GM23338 (cell line): ENCODE measurements around the gene RNF207.

ENCODE experiments used
- CREB1 ChIP-seq: fragments of 250-450 bp; sonication (Bioruptor Pico); IDR thresholded peaks from 2 replicates; pipeline ENCODE4 v1.5.0; 2020; ENCODE audit warnings: low read depth, mild to moderate bottlenecking, moderate library complexity
- CTCF ChIP-seq, 2 experiments: fragments of 200-600 bp in 1 of 2; sonication (generic) in 1 of 2; conservative IDR thresholded peaks; 2 replicates each; pipeline versions ENCODE4 v1.5.1 to v1.6.1; 2016 to 2017; ENCODE audit warnings: antibody characterized with exemption in 2 of 2, low read depth in 2 of 2, mild to moderate bottlenecking in 2 of 2, moderate library complexity in 1 of 2
- ETS1 ChIP-seq: IDR thresholded peaks from 2 replicates; pipeline ENCODE4 v1.6.1; 2016; ENCODE audit warnings: antibody characterized with exemption
- EZH2 ChIP-seq: fragments of 200-600 bp; sonication (generic); IDR thresholded peaks from one replicate; pipeline ENCODE4 v1.8.0; 2017; ENCODE audit warnings: antibody characterized with exemption, mild to moderate bottlenecking, low read depth; ENCODE audit not compliant: unreplicated experiment
- EZH2phosphoT487 ChIP-seq: fragments of 200-600 bp; sonication (generic); IDR thresholded peaks from one replicate; pipeline ENCODE4 v1.8.1; 2018; ENCODE audit warnings: antibody characterized with exemption; ENCODE audit not compliant: unreplicated experiment
- JUNB ChIP-seq: IDR thresholded peaks from one replicate; pipeline ENCODE4 v1.6.1; 2016; ENCODE audit warnings: antibody characterized with exemption; ENCODE audit not compliant: unreplicated experiment
- POLR2AphosphoS5 ChIP-seq: IDR thresholded peaks from 2 replicates; pipeline ENCODE4 v1.6.1; 2016; ENCODE audit warnings: antibody characterized with exemption, low read depth
- STAT1 ChIP-seq: IDR thresholded peaks from one replicate; pipeline ENCODE4 v1.6.1; 2016; ENCODE audit warnings: antibody characterized with exemption; ENCODE audit not compliant: unreplicated experiment
- ZNF114 ChIP-seq: fragments of 250-450 bp; sonication (Bioruptor Pico); IDR thresholded peaks from 2 replicates; pipeline ENCODE4 v1.5.0; 2020; ENCODE audit warnings: mild to moderate bottlenecking, moderate library complexity
- ZNF331 ChIP-seq: fragments of 250-450 bp; sonication (Bioruptor Pico); IDR thresholded peaks from 2 replicates; pipeline ENCODE4 v1.5.0; 2020; ENCODE audit warnings: low read depth, mild to moderate bottlenecking, moderate library complexity
- TF ChIP-seq, protein P1 (sequence below): IDR thresholded peaks from one replicate; pipeline ENCODE4 v1.6.1; 2018; ENCODE audit warnings: antibody characterized with exemption; ENCODE audit not compliant: unreplicated experiment

DNA sequence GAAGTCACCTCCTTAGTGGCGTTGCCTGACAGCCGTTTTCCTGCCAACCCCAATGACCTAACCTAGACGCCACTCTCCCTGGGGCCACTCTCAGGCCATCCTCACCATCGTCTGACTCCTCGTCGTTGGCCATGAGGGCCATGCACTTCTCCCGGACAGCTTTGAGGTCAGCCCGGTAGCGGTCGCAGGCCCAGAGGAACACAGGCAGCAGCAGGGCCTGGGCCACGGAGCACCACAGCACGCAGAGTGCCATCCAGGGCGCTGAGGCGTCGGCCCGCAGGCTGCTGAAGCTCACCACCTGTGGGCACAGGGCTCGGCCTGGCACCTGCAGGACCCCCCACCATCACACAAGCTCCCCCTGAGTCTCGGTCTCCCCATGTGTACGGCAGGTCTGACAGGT, 45.3 kb downstream of the RNF207 start:
- no peak for TF ChIP-seq CTCF (conservative IDR thresholded peaks at IDR 0.05; ENCODE audit: low read depth in 2 of 2)
- TF ChIP-seq EZH2: no peak
- no peak for TF ChIP-seq EZH2phosphoT487
- no peak for TF ChIP-seq POLR2AphosphoS5
- TF ChIP-seq, protein P1, sequence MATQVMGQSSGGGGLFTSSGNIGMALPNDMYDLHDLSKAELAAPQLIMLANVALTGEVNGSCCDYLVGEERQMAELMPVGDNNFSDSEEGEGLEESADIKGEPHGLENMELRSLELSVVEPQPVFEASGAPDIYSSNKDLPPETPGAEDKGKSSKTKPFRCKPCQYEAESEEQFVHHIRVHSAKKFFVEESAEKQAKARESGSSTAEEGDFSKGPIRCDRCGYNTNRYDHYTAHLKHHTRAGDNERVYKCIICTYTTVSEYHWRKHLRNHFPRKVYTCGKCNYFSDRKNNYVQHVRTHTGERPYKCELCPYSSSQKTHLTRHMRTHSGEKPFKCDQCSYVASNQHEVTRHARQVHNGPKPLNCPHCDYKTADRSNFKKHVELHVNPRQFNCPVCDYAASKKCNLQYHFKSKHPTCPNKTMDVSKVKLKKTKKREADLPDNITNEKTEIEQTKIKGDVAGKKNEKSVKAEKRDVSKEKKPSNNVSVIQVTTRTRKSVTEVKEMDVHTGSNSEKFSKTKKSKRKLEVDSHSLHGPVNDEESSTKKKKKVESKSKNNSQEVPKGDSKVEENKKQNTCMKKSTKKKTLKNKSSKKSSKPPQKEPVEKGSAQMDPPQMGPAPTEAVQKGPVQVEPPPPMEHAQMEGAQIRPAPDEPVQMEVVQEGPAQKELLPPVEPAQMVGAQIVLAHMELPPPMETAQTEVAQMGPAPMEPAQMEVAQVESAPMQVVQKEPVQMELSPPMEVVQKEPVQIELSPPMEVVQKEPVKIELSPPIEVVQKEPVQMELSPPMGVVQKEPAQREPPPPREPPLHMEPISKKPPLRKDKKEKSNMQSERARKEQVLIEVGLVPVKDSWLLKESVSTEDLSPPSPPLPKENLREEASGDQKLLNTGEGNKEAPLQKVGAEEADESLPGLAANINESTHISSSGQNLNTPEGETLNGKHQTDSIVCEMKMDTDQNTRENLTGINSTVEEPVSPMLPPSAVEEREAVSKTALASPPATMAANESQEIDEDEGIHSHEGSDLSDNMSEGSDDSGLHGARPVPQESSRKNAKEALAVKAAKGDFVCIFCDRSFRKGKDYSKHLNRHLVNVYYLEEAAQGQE: no peak
- TF ChIP-seq ZNF114 (CRISPR knock-in tag): no peak
- TF ChIP-seq CREB1 (CRISPR knock-in tag): no peak
- no peak for TF ChIP-seq ETS1
- no peak for TF ChIP-seq ZNF331 (CRISPR knock-in tag)
- no peak for TF ChIP-seq STAT1
- no peak for TF ChIP-seq JUNB
